Breast epithelium (tissue), 3 donors: Measurements from ENCODE around the gene ACTN2.

Source experiments
- POLR2A ChIP-seq: fragments of 450-650 bp; IDR thresholded peaks from one replicate; pipeline ENCODE4 v1.6.1; 2016; ENCODE audit warnings: antibody characterized with exemption, mild to moderate bottlenecking, moderate library complexity
- TF ChIP-seq, protein P1 (sequence below), 3 donors: fragments of 450-650 bp; IDR thresholded peaks; one replicate each; pipeline ENCODE4 v1.5.1; 2016 to 2017; ENCODE audit warnings: antibody characterized with exemption in 3 of 3, mild to moderate bottlenecking in 3 of 3, moderate library complexity in 3 of 3

DNA sequence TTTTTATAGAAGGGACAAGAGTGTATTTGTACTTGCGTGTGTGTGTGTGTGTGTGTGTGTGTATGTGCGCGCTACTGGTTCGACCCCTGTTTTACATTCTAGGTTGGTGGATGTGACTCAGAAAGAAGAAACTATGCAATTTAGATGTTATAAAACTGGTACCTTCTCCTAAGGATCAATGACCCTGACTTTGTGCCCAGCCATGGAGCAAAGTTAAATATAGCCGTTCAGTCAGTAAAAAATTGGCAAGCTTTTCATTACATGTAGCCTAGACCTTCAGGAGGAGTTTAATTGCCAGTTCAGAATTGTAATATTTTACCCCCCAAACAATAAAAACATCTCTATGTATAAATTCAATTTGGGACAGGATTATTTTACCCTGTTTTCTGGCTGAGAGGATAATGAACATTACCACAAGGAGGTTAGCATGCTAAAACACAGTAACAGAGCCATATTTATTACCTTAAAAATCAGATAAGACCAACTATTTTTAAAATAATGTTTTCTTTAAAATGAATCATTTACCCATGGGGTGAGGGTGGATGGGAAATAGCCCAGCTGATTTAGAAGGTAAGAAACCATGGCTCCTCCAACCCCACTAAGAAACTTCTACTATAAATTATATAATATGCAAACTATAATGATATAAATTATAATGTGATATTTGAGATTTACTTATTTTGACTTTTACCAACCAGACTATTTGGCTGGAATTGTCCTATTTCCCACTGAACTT is 75.3 kb downstream of the ACTN2 start:
- no peak for TF ChIP-seq POLR2A
- TF ChIP-seq, protein P1, sequence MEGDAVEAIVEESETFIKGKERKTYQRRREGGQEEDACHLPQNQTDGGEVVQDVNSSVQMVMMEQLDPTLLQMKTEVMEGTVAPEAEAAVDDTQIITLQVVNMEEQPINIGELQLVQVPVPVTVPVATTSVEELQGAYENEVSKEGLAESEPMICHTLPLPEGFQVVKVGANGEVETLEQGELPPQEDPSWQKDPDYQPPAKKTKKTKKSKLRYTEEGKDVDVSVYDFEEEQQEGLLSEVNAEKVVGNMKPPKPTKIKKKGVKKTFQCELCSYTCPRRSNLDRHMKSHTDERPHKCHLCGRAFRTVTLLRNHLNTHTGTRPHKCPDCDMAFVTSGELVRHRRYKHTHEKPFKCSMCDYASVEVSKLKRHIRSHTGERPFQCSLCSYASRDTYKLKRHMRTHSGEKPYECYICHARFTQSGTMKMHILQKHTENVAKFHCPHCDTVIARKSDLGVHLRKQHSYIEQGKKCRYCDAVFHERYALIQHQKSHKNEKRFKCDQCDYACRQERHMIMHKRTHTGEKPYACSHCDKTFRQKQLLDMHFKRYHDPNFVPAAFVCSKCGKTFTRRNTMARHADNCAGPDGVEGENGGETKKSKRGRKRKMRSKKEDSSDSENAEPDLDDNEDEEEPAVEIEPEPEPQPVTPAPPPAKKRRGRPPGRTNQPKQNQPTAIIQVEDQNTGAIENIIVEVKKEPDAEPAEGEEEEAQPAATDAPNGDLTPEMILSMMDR (IDR thresholded peaks at IDR 0.05) = no peak
